ENCODE measurements around the gene IL4I1.

DNA sequence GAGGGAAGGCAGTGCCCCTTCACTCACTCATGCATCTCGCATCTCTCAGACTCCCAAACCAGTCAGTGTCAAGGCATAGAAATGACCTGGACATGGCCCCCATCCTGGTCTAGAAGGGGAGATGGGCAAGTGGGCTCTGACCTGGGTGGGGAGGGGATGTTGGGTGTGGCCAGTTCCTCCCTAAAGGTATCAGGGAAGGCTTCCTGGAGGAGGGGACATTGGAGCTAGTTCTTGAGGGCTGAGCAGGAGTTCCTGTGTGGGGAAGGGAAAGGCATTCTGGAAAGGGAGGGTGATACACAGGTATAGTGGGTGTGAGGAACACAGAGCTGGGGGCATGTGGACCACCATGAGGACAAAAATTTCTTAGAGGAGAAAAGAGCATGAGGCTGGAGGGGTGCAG lies 4.0 kb downstream of the IL4I1 start:
- TF ChIP-seq CTCF (IDR thresholded peaks at IDR 0.05) (no peak), POLR2A (IDR thresholded peaks at IDR 0.05) (no peak), EP300 (IDR thresholded peaks at IDR 0.05) (no peak)
